K562 (cell line): ENCODE results near the gene C14orf180.

Experiments
- TEAD4 ChIP-seq, 2 experiments: sonication (generic) in 1 of 2; formaldehyde crosslinking in 1 of 2; IDR thresholded peaks; 2 replicates each; pipeline versions ENCODE4 v1.6.1 to v1.8.0; 2012 to 2022; ENCODE audit warnings: borderline replicate concordance in 1 of 2, inconsistent platforms in 1 of 2, low read length in 1 of 2, mild to moderate bottlenecking in 1 of 2, missing genetic modification reagents in 1 of 2
- ZNF174 ChIP-seq: fragments of 250-450 bp; sonication (Bioruptor Pico); IDR thresholded peaks from 2 replicates; pipeline ENCODE4 v1.4.0; 2020; ENCODE audit warnings: mild to moderate bottlenecking

GRCh38 chr14:104588066-104588857, 8.7 kb downstream of the C14orf180 start:
- TF ChIP-seq ZNF174 (CRISPR knock-in tag) (no peak), TEAD4 (IDR thresholded peaks at IDR 0.05; ENCODE audit: low read length) (no peak), TEAD4 (CRISPR knock-in tag; IDR thresholded peaks at IDR 0.05; ENCODE audit: borderline replicate concordance) (no peak)
